ENCODE results near the gene GNPTG.
"Not testable (repeated sequence)": the region's sequence is repeated elsewhere in the genome, so short reads cannot be mapped to it uniquely, and the experiment has no call there.

GNPTG gene

GRCh38 chr16:1319041-1319440 lies 32.7 kb upstream of the GNPTG start:
- no peak for DNase-seq

DNA sequence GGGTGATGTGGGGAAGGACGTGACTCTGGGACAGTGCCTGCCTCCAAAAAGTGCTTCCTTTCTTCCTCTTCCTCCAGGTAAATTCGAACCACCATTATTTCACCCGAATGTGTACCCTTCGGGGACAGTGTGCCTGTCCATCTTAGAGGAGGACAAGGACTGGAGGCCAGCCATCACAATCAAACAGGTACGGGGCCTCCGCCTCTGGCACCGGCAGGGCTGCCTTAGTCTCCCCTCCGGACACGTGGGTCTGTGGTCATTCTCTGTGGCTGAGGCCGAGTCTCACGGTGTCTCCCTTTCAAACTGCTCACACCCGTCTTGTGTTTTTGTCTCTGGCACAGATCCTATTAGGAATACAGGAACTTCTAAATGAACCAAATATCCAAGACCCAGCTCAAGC lies 31.6 kb upstream of the GNPTG start:
- no peak for DNase-seq

GRCh38 chr16:1320658-1321240 lies 31.0 kb upstream of the GNPTG start:
- no peak for DNase-seq

DNA sequence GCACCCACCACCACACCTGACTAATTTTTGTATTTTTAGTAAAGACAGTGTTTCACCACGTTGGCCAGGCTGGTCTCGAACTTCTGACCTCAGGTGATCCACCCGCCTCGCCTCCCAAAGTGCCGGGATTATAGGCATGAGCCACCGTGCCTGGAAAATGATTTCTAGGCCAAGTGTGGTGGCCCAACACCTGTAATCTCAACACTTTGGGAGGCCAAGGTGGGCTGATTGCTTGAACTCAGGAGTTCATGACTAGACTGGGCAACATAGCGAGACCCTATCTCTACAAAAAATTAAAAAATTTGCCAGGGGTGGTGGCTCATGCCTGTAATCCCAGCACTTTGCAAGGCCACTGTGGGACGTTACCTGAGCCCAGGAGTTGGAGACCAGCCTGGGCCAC lies 29.3 kb upstream of the GNPTG start:
- DNase-seq: no peak

DNA sequence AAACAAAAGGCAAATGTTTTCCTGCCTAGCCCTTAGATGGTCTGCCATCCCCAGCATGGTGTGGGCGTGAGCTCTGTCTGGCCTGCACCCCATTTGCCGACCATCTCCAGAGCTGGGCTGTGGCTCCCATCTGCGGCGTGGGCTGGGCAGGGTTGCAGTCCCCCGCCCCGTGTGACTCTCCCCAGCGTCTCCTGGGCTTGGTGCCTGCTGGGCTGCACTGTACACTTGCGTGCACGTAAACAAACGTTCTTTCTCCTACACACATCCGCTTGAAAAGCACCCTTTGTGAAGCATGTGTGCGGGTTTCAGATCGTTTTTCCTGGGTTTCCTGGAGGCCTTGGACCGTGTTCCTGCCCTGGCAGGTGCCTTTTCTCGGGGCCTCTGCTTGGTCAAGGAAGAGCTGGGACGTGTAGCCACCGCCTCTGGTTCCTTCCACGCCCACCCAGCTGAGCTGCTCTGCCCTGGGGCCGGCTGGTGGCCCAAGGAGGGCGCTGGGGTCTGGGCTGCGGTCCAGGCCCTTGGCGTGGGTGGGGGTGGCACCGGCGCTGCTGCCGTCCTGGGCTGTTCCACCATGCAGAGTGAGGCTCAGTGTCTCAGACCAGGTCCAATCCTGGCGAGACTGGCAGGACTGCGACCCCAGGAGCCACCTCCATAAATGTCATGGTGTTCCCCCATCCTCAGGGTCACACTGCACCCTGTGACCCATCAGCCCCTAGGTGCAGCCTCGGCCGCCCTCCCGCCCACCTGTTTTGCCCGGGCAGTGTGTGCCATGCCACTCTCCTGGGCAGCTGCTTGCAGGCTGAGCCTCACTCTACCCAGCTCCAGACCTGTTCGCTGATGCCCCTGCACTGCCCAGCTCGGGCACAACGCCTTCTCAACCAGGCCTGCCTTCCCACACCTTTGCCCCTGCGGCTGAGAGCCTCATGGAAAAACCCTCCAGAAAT lies 28.2 kb upstream of the GNPTG start:
- DNase-seq: no peak

- no peak for DNase-seq
Measured at GRCh38 chr16:1324286-1324826, 27.4 kb upstream of the GNPTG start.

GRCh38 chr16:1325261-1325660 lies 26.5 kb upstream of the GNPTG start:
- no peak for DNase-seq

DNA sequence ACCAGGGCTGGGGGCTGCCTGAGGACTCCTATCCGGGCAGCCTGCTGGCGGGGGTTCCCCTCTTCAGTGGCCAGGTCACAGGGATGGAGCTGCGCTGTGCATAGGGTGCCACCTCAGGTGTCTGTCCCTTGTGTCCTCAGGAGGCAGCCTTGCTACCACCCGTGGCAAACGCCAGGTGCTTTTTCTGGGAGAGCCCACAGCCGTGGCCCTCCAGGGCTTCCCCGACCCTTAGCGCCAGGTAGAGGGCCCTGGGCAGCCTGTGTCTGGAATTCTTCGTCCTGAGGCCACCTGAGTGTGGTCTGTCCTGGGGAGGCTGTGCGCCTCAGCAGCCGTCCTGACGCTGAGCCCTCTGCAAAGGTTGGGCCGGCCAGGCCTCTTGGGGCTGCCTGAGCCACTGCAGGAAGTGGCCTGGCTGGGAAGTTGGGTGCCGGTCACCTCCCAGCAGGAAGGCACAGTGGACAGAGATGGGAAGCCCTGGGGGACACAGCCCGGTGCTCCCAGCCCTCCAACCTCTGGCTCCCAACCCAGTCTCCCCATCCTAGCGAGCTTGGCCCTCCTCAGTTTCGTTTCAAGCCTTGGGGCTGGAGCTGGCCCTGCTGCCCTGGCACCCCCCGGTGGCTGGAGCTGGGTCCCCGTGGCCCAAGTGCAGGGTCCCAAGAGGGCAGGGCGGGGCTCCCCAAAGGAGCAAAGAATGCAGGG lies 25.9 kb upstream of the GNPTG start:
- no peak for DNase-seq

DNA sequence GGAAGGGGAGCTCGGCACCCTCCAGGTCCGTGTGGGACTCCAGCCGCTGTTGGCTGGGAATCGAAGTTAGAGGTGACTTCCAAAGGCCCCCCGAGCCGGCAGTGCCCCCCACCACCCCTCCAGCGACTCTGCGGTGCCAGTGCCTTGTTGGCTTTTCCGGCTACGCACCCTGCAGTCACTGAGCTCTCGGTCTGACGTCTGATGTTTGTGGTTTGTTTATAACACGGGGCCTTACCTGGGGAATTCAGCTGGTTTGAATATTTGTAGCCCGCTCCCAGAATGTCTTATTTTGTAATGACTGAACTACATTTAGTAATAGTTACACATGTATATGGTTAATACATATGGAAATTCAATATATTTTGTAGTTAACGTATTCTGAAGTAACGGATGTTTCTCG lies 25.3 kb upstream of the GNPTG start:
- DNase-seq: no peak

- no peak for DNase-seq
Measured at GRCh38 chr16:1326946-1327618, 24.6 kb upstream of the GNPTG start.

DNA sequence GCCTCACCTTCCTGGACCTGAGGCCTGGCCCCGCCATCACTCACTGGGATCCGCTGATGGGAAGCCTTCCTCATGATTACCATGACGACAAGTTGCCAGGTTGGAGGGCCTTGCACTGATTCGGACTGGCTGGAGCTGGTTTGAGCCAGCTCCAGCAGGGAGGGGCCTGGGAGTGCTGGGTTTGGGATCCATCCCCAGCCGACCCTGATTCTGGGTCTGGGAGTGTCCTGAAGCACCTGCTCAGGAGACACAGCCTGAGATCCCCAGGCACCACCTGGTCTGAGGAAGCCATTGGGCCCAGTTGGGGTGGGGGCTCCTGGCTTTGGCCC lies 24.1 kb upstream of the GNPTG start:
- DNase-seq: no peak

- DNase-seq: not testable (repeated sequence)
Measured at GRCh38 chr16:1328136-1328535, 23.6 kb upstream of the GNPTG start.

DNA sequence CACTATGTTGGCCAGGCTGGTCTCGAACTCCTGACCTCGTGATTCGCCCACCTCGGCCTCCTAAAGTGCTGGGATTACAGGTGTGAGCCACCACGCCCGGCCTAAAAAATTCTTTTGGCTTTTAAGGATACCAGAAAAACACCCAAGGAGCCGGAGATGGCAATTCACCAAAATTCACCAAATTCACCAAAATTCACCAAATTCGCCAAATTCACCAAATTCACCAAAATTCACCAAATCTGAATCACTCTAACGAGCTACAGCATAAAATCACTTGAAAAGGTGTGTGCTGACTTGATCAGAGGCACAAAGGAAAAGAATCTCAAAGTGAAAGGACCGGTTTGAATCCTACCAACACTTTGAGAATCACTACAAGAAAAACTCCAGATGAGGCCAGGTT lies 22.8 kb upstream of the GNPTG start:
- DNase-seq: not testable (repeated sequence)

DNA sequence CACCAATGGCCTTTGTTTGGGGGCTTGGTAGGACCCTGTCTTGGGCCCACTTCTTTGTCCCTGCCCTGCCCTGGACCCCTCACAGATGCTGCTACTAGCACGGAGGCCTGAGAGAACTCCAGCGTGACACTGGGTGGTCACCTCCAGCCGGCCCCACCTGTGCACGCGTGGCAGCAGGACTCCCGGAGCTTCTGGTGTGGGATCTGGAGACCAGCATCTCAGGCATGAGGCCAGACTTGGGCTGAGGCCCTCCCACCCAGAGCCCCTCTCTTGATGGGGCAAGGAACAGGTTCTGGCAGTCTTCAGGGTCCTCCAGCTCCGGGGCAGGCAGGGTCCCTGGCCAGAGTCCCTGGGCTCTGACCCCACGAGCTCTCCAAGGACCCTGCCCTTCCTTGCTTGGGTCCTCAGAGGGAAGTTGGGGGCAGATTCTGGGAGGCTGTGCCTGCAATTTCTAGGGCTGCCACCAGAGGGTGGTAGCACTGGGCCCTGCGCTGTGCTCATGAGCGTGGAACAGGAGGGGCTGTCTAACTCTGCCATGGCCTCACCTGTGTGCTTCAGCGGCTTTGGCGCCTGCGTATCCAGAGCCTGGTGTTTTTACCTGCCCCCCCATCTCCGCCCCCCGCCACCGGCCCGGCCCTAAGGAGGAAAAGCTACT lies 21.3 kb upstream of the GNPTG start:
- peak in 1 of 3 donors; percentile 31 for DNase-seq

- DNase-seq: no peak
Measured at GRCh38 chr16:1330931-1331711, 20.6 kb upstream of the GNPTG start.

DNA sequence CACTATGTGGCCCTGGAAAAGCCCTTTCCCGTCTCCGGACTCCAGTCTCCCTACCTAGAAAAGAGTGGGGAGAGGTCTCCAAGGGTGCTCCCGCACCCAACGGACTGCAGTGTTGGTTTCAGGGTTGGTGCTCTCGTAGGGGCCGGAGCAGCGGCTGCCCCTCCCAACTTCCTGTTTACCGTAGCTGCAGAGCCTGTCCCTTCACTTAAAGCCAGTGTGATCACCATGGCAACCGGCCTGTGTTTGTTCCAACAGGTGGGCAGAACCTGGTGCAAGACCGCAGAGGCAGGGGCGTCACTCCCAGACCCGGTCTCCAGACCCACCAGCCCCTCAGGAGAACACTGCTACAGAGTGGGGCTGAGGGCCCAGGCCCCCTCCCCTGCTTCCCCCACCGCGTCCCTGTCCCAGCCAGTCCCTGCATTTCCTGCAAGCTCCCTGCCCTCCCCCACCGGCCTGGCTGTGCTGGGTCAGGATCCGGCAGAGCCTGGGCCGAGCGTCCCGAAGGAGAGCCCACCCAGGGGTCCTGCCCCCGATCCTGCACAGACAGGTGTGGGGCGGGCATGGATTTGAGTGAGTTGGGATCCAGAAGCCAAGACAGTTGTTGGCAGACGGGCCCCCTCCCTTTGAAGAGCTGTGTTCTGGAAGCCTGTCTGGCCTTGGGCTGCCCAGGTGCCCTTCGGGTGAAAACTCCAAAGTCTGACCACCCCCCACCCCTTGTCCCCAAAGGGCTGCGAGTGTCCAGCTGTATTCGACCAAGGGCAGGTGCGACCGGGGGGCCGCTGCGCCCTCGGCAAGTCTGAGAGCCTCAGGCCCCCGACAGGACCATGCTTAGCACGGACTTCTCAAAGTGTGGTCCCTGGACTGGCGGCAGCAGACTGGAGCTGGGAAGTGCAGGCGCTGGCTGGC lies 19.8 kb upstream of the GNPTG start:
- peak in 1 of 3 donors; percentile 49 for DNase-seq

- DNase-seq: no peak
Measured at GRCh38 chr16:1332618-1333148, 19.0 kb upstream of the GNPTG start.

DNA sequence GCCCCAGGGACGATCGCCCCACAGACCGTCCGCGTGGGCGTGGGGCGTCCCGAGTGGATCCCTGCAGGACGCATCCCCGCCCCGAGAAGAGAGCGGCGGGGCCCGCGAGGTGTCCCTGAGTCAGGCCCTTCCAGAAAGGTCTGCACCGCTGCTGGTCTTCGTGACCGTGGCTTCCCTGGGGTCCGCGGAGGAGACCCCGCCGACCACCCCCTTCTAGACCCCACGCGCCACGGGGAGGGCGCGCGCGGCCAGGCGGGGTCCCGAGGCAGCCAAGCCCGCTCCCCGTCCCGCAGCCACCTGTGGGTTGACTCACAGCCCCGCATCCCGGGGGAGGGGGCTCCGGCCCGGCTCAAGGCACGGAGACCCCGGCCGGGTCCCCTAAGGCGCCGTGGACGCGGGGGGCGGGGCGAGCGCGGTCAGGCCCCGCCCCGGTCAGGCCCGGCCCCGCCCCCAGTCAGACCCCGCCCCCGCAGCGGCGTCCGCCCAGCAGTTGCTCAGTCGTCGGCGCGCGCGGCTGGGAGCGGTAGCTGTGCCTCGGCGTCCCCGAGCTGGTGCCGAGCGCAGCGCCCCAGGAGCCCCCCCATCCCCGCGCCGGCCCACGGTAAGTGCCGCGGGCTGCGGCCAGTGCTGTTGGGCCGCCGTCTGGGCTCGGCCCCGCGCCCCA lies 18.4 kb upstream of the GNPTG start, which contains the start of gene BAIAP3:
BAIAP3 (plus strand) TSS at position 497 of the 664 bp plus-strand sequence. CDS start 4,905 bp downstream, outside the sequence.
- DNase-seq: peak; percentile 62 to 92 (median 79)

Measured in suppressor macrophage treated with lipopolysaccharide for 1 hour (primary cell).